Breast epithelium (tissue), 3 donors: ENCODE data around the gene SYCP1.

Experiments
- POLR2A ChIP-seq: fragments of 450-650 bp; IDR thresholded peaks from one replicate; pipeline ENCODE4 v1.6.1; 2016; ENCODE audit warnings: antibody characterized with exemption, mild to moderate bottlenecking, moderate library complexity
- POLR2AphosphoS5 ChIP-seq, 3 donors: sonication (generic); formaldehyde crosslinking; IDR thresholded peaks; one replicate each; pipeline ENCODE4 v1.6.1; 2017; ENCODE audit warnings: antibody characterized with exemption in 3 of 3
- TF ChIP-seq, protein P1 (sequence below), 3 donors: fragments of 450-650 bp; IDR thresholded peaks; one replicate each; pipeline ENCODE4 v1.5.1; 2016 to 2017; ENCODE audit warnings: antibody characterized with exemption in 3 of 3, mild to moderate bottlenecking in 3 of 3, moderate library complexity in 3 of 3

GRCh38 chr1:114997510-114998289 is 143.0 kb downstream of the SYCP1 start:
- TF ChIP-seq POLR2A (no peak), POLR2AphosphoS5 (IDR thresholded peaks at IDR 0.05) (no peak)
- TF ChIP-seq, protein P1, sequence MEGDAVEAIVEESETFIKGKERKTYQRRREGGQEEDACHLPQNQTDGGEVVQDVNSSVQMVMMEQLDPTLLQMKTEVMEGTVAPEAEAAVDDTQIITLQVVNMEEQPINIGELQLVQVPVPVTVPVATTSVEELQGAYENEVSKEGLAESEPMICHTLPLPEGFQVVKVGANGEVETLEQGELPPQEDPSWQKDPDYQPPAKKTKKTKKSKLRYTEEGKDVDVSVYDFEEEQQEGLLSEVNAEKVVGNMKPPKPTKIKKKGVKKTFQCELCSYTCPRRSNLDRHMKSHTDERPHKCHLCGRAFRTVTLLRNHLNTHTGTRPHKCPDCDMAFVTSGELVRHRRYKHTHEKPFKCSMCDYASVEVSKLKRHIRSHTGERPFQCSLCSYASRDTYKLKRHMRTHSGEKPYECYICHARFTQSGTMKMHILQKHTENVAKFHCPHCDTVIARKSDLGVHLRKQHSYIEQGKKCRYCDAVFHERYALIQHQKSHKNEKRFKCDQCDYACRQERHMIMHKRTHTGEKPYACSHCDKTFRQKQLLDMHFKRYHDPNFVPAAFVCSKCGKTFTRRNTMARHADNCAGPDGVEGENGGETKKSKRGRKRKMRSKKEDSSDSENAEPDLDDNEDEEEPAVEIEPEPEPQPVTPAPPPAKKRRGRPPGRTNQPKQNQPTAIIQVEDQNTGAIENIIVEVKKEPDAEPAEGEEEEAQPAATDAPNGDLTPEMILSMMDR (IDR thresholded peaks at IDR 0.05): no peak
